T-cell (primary cell): Measurements from ENCODE around the gene APOC3. TPM values are rescaled to one million over a fixed set of nuclear protein-coding genes. Genes with fewer than 3 reads are reported as not detected.

Experiments
- ATAC-seq, 4 experiments: fragments of 200-7000 bp in 3 of 4; fragments of 150-1000 bp in 1 of 4; cut with Tn5 transposase; replicated peaks in 1 of 4; 1 replicate in 3 of 4; 2 replicates in 1 of 4; pipeline ENCODE4 v1.10.0; 2021; ENCODE audit warnings: moderate library complexity in 3 of 4, mild to moderate bottlenecking in 2 of 4, moderate number of reproducible peaks in 1 of 4
- CTCF ChIA-PET, 2 donors: fragments of 300-600 bp; sonication (Branson Sonifier 250); formaldehyde crosslinking; loops; one replicate each; lab custom pipeline; 2022; ENCODE audit warnings: antibody characterized with exemption in 2 of 2; lab: Charles Lee
- POLR2A ChIA-PET, 2 donors: fragments of 300-600 bp; sonication (Branson Sonifier 250); formaldehyde crosslinking; loops; one replicate each; lab custom pipeline; 2022; ENCODE audit warnings: antibody characterized with exemption in 2 of 2; lab: Charles Lee
- DNase-seq, 35 experiments: peaks; one replicate each; pipeline versions ENCODE4 v3.0.0 to v3.0.0-alpha.2; 2013 to 2023
- H3K27ac ChIP-seq: one replicate; pipeline ENCODE4 v1.5.1; 2013; ENCODE audit warnings: low read length
- H3K27me3 ChIP-seq, 2 experiments: replicated peaks in 1 of 2; 1 replicate in 1 of 2; 2 replicates in 1 of 2; pipeline versions ENCODE4 v1.6.1 to v1.7.0; 2013; ENCODE audit warnings: low read length in 1 of 2, mixed read lengths in 1 of 2; ENCODE audit not compliant: control insufficient read depth in 2 of 2, insufficient read depth in 2 of 2; ENCODE audit errors: extremely low read depth in 1 of 2
- H3K36me3 ChIP-seq, 2 donors: 1 replicate in 1 of 2; 2 replicates in 1 of 2; pipeline versions ENCODE4 v1.6.1 to v1.7.0; 2013; ENCODE audit warnings: low read length in 1 of 2; ENCODE audit not compliant: control insufficient read depth in 2 of 2, insufficient read depth in 1 of 2; ENCODE audit errors: extremely low read depth in 1 of 2
- H3K4me1 ChIP-seq, 2 experiments: 1 replicate in 1 of 2; 2 replicates in 1 of 2; pipeline versions ENCODE4 v1.6.1 to v1.7.0; 2013; ENCODE audit warnings: low read length in 2 of 2, mixed read lengths in 1 of 2; ENCODE audit not compliant: insufficient read depth in 2 of 2, control insufficient read depth in 1 of 2; ENCODE audit errors: extremely low read depth in 1 of 2
- H3K4me3 ChIP-seq, 2 donors: 1 replicate in 1 of 2; 2 replicates in 1 of 2; pipeline versions ENCODE4 v1.5.1 to v1.7.0; 2013; ENCODE audit warnings: mild to moderate bottlenecking in 2 of 2, low read length in 1 of 2, moderate library complexity in 1 of 2; ENCODE audit not compliant: control insufficient read depth in 1 of 2; ENCODE audit errors: extremely low read depth in 1 of 2
- H3K9me3 ChIP-seq: 2 replicates; pipeline ENCODE4 v1.7.0; 2013
- H3K27ac Mint-ChIP-seq, 2 donors: one replicate each; pipeline ENCODE4 v1.8.0; 2020 to 2021; ENCODE audit warnings: mild to moderate bottlenecking in 2 of 2, mixed read lengths in 2 of 2
- H3K27me3 Mint-ChIP-seq, 2 donors: one replicate each; pipeline ENCODE4 v1.8.0; 2021 to 2022; ENCODE audit warnings: mixed read lengths in 2 of 2
- H3K36me3 Mint-ChIP-seq: one replicate; pipeline ENCODE4 v1.8.0; 2021; ENCODE audit warnings: mixed read lengths
- H3K4me1 Mint-ChIP-seq, 3 donors: one replicate each; pipeline ENCODE4 v1.8.0; 2020 to 2022; ENCODE audit warnings: mixed read lengths in 3 of 3, mild to moderate bottlenecking in 1 of 3
- H3K4me3 Mint-ChIP-seq, 3 donors: one replicate each; pipeline ENCODE4 v1.8.0; 2020 to 2022; ENCODE audit warnings: mild to moderate bottlenecking in 3 of 3, mixed read lengths in 3 of 3, moderate library complexity in 3 of 3
- H3K9me3 Mint-ChIP-seq, 3 donors: one replicate each; pipeline ENCODE4 v1.8.0; 2020 to 2022; ENCODE audit warnings: mixed read lengths in 3 of 3
- WGBS: methylation state at CpG from one replicate; pipeline ENCODE4 v1.1.5; 2013; ENCODE audit warnings: missing lambda C conversion rate; ENCODE audit not compliant: insufficient coverage; 5-methylcytosine and 5-hydroxymethylcytosine counted together
- total RNA-seq, 35 experiments: library from RNA in 6 of 35; stranded (reverse) in 6 of 35; fragments of 120-200 nt in 1 of 35; gene quantifications; one replicate each; pipeline versions ENCODE4 v1.2.1 to v1.2.4 and lab custom pipeline; 2013 to 2026

The APOC3 gene
- total RNA-seq, 5 donors from 2014 or later (not counting 1 experiment from before 2014, with no cell fraction given), result 3.3 to 4.1 (median 3.7) TPM; not detected in 2

GRCh38 chr11:116835042-116835772 lies 5.5 kb downstream of the APOC3 start:
- Mint-ChIP-seq H3K27me3 (no peaks in the 10 kb centered on the region), H3K9me3 (no peaks in the 10 kb centered on the region), H3K27ac (peak overlapping the region in 1 of 2 donors; percentile 44), H3K4me3 (peak overlapping the region; percentile 74 to 83 (median 77)), H3K36me3 (no peaks in the 10 kb centered on the region), H3K4me1 (peaks cover 14 to 18% (median 15%) of the 10 kb centered on the region in 3 donors)
- H3K36me3 ChIP-seq, result no peaks in the 10 kb centered on the region
- H3K27me3 ChIP-seq, result peaks cover 0 to 4% of the 10 kb centered on the region in 2 experiments
- POLR2A ChIA-PET, result interaction anchor here (0.6 to 1.4 kb wide), 6 partner anchors 18 to 303 kb away, joined by 3 to 12 read pairs (median 4); partner anchors contain the start of gene APOA5 (in 1 of the 2)
- peaks cover 0 to 20% of the 10 kb centered on the region in 2 experiments for H3K4me1 ChIP-seq
- no peaks in the 10 kb centered on the region for H3K9me3 ChIP-seq
- ATAC-seq (peak in 2 of 4 experiments; percentile 7 to 19), DNase-seq (peak in 2 of 35 experiments; percentile 8 to 16)
- H3K27ac ChIP-seq, result no peak overlapping the region
- H3K4me3 ChIP-seq, result peak overlapping the region; percentile 51 to 58
- WGBS, result 51% methylated on average over 19 of the region's 28 CpGs
- CTCF ChIA-PET, result interaction anchor here (0.6 to 2.2 kb wide), 27 partner anchors 16 to 395 kb away, joined by 3 to 38 read pairs (median 4); partner anchors contain the start of genes APOA5 (in 1 of the 2), BUD13 (in 1 of the 2), PAFAH1B2 (in 1 of the 2) and SIDT2 (in 1 of the 2)

- Mint-ChIP-seq H3K9me3 (no peaks in the 10 kb centered on the region), H3K27me3 (no peaks in the 10 kb centered on the region), H3K36me3 (no peaks in the 10 kb centered on the region), H3K4me1 (peaks cover 14 to 18% (median 16%) of the 10 kb centered on the region in 3 donors), H3K27ac (peak overlapping the region; percentile 46 to 71), H3K4me3 (peak overlapping the region; percentile 74 to 83 (median 77))
- WGBS, result 10% methylated on average over 46 of the region's 57 CpGs
- Histone ChIP-seq H3K36me3 (no peaks in the 10 kb centered on the region), H3K4me3 (peak overlapping the region; percentile 51 to 58), H3K27me3 (peaks cover 0 to 4% of the 10 kb centered on the region in 2 experiments), H3K4me1 (peaks cover 0 to 20% of the 10 kb centered on the region in 2 experiments), H3K9me3 (no peaks in the 10 kb centered on the region), H3K27ac (no peak overlapping the region)
- POLR2A ChIA-PET, result interaction anchor here (0.6 to 1.4 kb wide), 8 partner anchors 17 to 281 kb away, joined by 3 to 12 read pairs (median 4); partner anchors contain the start of genes APOA5 (in 1 of the 2) and ZPR1 (in 1 of the 2)
- CTCF ChIA-PET, result interaction anchor here (0.6 to 2.2 kb wide), 29 partner anchors 15 to 394 kb away, joined by 3 to 38 read pairs (median 4); partner anchors contain the start of genes APOA5 (in 2 of the 2), BUD13 (in 1 of the 2), PAFAH1B2 (in 1 of the 2) and SIDT2 (in 1 of the 2)
- DNase-seq, result peak; percentile 64 to 89 (median 77)
- peak; percentile 93 to 95 (median 94) for ATAC-seq
Observed at GRCh38 chr11:116835791-116836631, 6.3 kb downstream of the APOC3 start.

GRCh38 chr11:116836632-116836991 lies 6.9 kb downstream of the APOC3 start:
- no peak overlapping the region for H3K27ac ChIP-seq
- DNase-seq (no peak), ATAC-seq (no peak)
- no peaks in the 10 kb centered on the region for H3K36me3 ChIP-seq
- H3K4me1 ChIP-seq, result peaks cover 0 to 20% of the 10 kb centered on the region in 2 experiments
- no peaks in the 10 kb centered on the region for H3K9me3 ChIP-seq
- peaks cover 0 to 4% of the 10 kb centered on the region in 2 experiments for H3K27me3 ChIP-seq
- 92% methylated on average over 6 of the region's 7 CpGs for WGBS
- H3K27me3 Mint-ChIP-seq, result no peaks in the 10 kb centered on the region
- no peak overlapping the region for H3K27ac Mint-ChIP-seq
- peaks cover 14 to 18% (median 16%) of the 10 kb centered on the region in 3 donors for H3K4me1 Mint-ChIP-seq
- ChIA-PET POLR2A (interaction anchor here (0.8 to 1.4 kb wide), 3 partner anchors 17 to 49 kb away, joined by 3 to 12 read pairs (median 4); partner anchors contain the start of gene ZPR1 (in 1 of the 2)), CTCF (interaction anchor here (1.1 to 2.2 kb wide), 14 partner anchors 15 to 390 kb away, joined by 3 to 38 read pairs (median 6); partner anchors contain the start of genes APOA5 (in 2 of the 2), BUD13 (in 1 of the 2), SIDT2 (in 1 of the 2) and ZPR1 (in 1 of the 2))
- H3K4me3 Mint-ChIP-seq, result no peak overlapping the region
- no peak overlapping the region for H3K4me3 ChIP-seq
- H3K9me3 Mint-ChIP-seq, result no peaks in the 10 kb centered on the region
- no peaks in the 10 kb centered on the region for H3K36me3 Mint-ChIP-seq

GRCh38 chr11:116837231-116838091 lies 7.8 kb downstream of the APOC3 start, which contains the start of gene APOA1:
Gene APOA1, minus strand, starts transcription at chr11:116837622. Its CDS starts 235 bp downstream, at chr11:116837387.
- Mint-ChIP-seq H3K27ac (no peak within 1 kb of the TSS), H3K9me3 (no peaks in the 10 kb centered on the region), H3K27me3 (no peaks in the 10 kb centered on the region), H3K4me3 (no peak within 1 kb of the TSS), H3K36me3 (no peaks in the 10 kb centered on the region), H3K4me1 (peaks cover 14 to 22% (median 16%) of the 10 kb centered on the region in 3 donors)
- Histone ChIP-seq H3K27ac (no peak within 1 kb of the TSS), H3K27me3 (peaks cover 0 to 4% of the 10 kb centered on the region in 2 experiments), H3K9me3 (no peaks in the 10 kb centered on the region), H3K4me3 (no peak within 1 kb of the TSS), H3K36me3 (no peaks in the 10 kb centered on the region), H3K4me1 (peaks cover 0 to 18% of the 10 kb centered on the region in 2 experiments)
- 95% methylated on average over 12 of the region's 19 CpGs for WGBS
- ChIA-PET POLR2A (no interaction called here), CTCF (interaction anchor here (1.6 to 2.2 kb wide), 2 partner anchors 16 to 46 kb away, joined by 10 to 20 read pairs; partner anchors contain the start of gene APOA5 (in 1 of the 2))
- ATAC-seq (no peak), DNase-seq (no peak)

GRCh38 chr11:116838321-116839084 lies 8.8 kb downstream of the APOC3 start:
- Mint-ChIP-seq H3K36me3 (peaks cover 7% of the 10 kb centered on the region), H3K4me1 (peaks cover 14 to 22% (median 16%) of the 10 kb centered on the region in 3 donors), H3K4me3 (no peak overlapping the region), H3K27ac (no peak overlapping the region), H3K27me3 (no peaks in the 10 kb centered on the region), H3K9me3 (no peaks in the 10 kb centered on the region)
- H3K4me1 ChIP-seq, result peaks cover 0 to 18% of the 10 kb centered on the region in 2 experiments
- POLR2A ChIA-PET, result no interaction called here
- no peak for ATAC-seq
- peaks cover 0 to 5% of the 10 kb centered on the region in 2 donors for H3K36me3 ChIP-seq
- WGBS, result 80% methylated on average over 5 of the region's 6 CpGs
- no peak overlapping the region for H3K4me3 ChIP-seq
- peaks cover 0 to 4% of the 10 kb centered on the region in 2 experiments for H3K27me3 ChIP-seq
- H3K27ac ChIP-seq, result no peak overlapping the region
- DNase-seq, result no peak
- CTCF ChIA-PET, result no interaction called here
- no peaks in the 10 kb centered on the region for H3K9me3 ChIP-seq
